CD4-positive, CD25-positive, alpha-beta regulatory T cell (primary cell): ENCODE measurements around the gene PLPPR2. TPM values are rescaled to one million over a fixed set of nuclear protein-coding genes. Genes with fewer than 3 reads are reported as not detected.
"Not testable (repeated sequence)": the region's sequence is repeated elsewhere in the genome, so short reads cannot be mapped to it uniquely, and the experiment has no call there.

ENCODE experiments used
- ATAC-seq, 2 donors: fragments of 150-1000 bp; cut with Tn5 transposase; one replicate each; pipeline ENCODE4 v1.10.0; 2021; ENCODE audit warnings: low read depth in 2 of 2, moderate number of reproducible peaks in 2 of 2, moderate library complexity in 1 of 2
- DNase-seq, 3 donors: peaks; one replicate each; pipeline versions ENCODE4 v3.0.0 to v3.0.0-alpha.2; 2012 to 2022; ENCODE audit warnings: mixed read lengths in 1 of 3
- H3K27ac ChIP-seq: one replicate; pipeline ENCODE4 v1.7.0; 2013; ENCODE audit warnings: mild to moderate bottlenecking, low read length; ENCODE audit not compliant: insufficient read depth, poor library complexity, severe bottlenecking
- H3K27me3 ChIP-seq: one replicate; pipeline ENCODE4 v1.7.0; 2013; ENCODE audit warnings: low read length; ENCODE audit not compliant: control insufficient read depth, insufficient read depth
- H3K36me3 ChIP-seq: one replicate; pipeline ENCODE4 v1.7.0; 2013; ENCODE audit warnings: mild to moderate bottlenecking, low read length, moderate library complexity; ENCODE audit not compliant: control insufficient read depth, insufficient read depth
- H3K4me1 ChIP-seq: 2 replicates; pipeline ENCODE4 v1.7.0; 2013; ENCODE audit warnings: mild to moderate bottlenecking, low read length; ENCODE audit not compliant: insufficient read depth, control insufficient read depth, poor library complexity, severe bottlenecking
- H3K4me3 ChIP-seq: one replicate; pipeline ENCODE4 v1.7.0; 2013; ENCODE audit warnings: low read depth, mild to moderate bottlenecking, low read length, moderate library complexity
- H3K9me3 ChIP-seq, 2 experiments: 1 replicate in 1 of 2; 2 replicates in 1 of 2; pipeline ENCODE4 v1.7.0; 2013; ENCODE audit warnings: low read length in 2 of 2, mild to moderate bottlenecking in 1 of 2, moderate library complexity in 1 of 2; ENCODE audit not compliant: control insufficient read depth in 2 of 2
- H3K27ac Mint-ChIP-seq, 3 donors: one replicate each; pipeline ENCODE4 v1.8.0; 2020 to 2022; ENCODE audit warnings: mild to moderate bottlenecking in 3 of 3, mixed read lengths in 3 of 3, moderate library complexity in 2 of 3
- H3K27me3 Mint-ChIP-seq: one replicate; pipeline ENCODE4 v1.8.0; 2022; ENCODE audit warnings: mild to moderate bottlenecking, mixed read lengths
- H3K36me3 Mint-ChIP-seq: one replicate; pipeline ENCODE4 v1.8.0; 2020; ENCODE audit warnings: mixed read lengths
- H3K4me1 Mint-ChIP-seq, 4 donors: one replicate each; pipeline ENCODE4 v1.8.0; 2020 to 2022; ENCODE audit warnings: mixed read lengths in 4 of 4, mild to moderate bottlenecking in 1 of 4
- H3K4me3 Mint-ChIP-seq, 4 donors: one replicate each; pipeline ENCODE4 v1.8.0; 2020 to 2022; ENCODE audit warnings: mild to moderate bottlenecking in 4 of 4, mixed read lengths in 4 of 4, moderate library complexity in 3 of 4
- H3K9me3 Mint-ChIP-seq, 7 donors: one replicate each; pipeline ENCODE4 v1.8.0; 2020 to 2022; ENCODE audit warnings: mixed read lengths in 7 of 7, mild to moderate bottlenecking in 3 of 7, moderate library complexity in 2 of 7
- polyA plus RNA-seq, 4 donors: library from polyadenylated mRNA; unstranded; fragments of 300-500 nt; fragmentation: Illumina TruSeq; gene quantifications; one replicate each; pipeline ENCODE4 v1.2.3, GENCODE V29; 2021
- total RNA-seq: library from RNA; stranded (reverse); gene quantifications from one replicate; pipeline ENCODE4 v1.2.3, GENCODE V29; 2022

The PLPPR2 gene
- total and polyA plus RNA-seq, 5 donors from 2014 or later, result 0.86 to 10.4 (median 2.3) TPM

- H3K9me3 Mint-ChIP-seq, result no peaks in the 10 kb centered on the region
- Histone ChIP-seq H3K9me3 (peaks cover 0 to 3% of the 10 kb centered on the region in 2 experiments), H3K4me3 (peak overlapping the region; percentile 91), H3K27ac (peak overlapping the region; percentile 84), H3K36me3 (peaks cover 2% of the 10 kb centered on the region), H3K27me3 (no peaks in the 10 kb centered on the region), H3K4me1 (peaks cover 21% of the 10 kb centered on the region)
- H3K4me1 Mint-ChIP-seq, result peaks cover 0 to 39% (median 15%) of the 10 kb centered on the region in 4 donors
- ATAC-seq, result no peak
- peaks cover 8% of the 10 kb centered on the region for H3K36me3 Mint-ChIP-seq
- peaks cover 4% of the 10 kb centered on the region for H3K27me3 Mint-ChIP-seq
- H3K4me3 Mint-ChIP-seq, result peak overlapping the region; percentile 91 to 99 (median 99)
- DNase-seq, result no peak
- H3K27ac Mint-ChIP-seq, result peak overlapping the region in 2 of 3 donors; percentile 95 to 98
Observed at GRCh38 chr19:11345122-11345803, 10.0 kb upstream of the PLPPR2 start.

GRCh38 chr19:11346104-11346940 is 8.9 kb upstream of the PLPPR2 start, which contains the start of the genes CCDC159 and TMEM205:
CCDC159 (plus strand) TSS chr19:11346519; CDS start chr19:11346607, 88 bp downstream.
TMEM205 (minus strand) TSS chr19:11346268; CDS start chr19:11345619, 649 bp downstream.
- Mint-ChIP-seq H3K9me3 (no peaks in the 10 kb centered on the region), H3K36me3 (peaks cover 8% of the 10 kb centered on the region), H3K4me1 (peaks cover 0 to 39% (median 15%) of the 10 kb centered on the region in 4 donors), H3K4me3 (peak within 1 kb of the TSS; percentile 91 to 99 (median 99)), H3K27me3 (peaks cover 4% of the 10 kb centered on the region), H3K27ac (peak within 1 kb of the TSS; percentile 91 to 98 (median 95))
- ATAC-seq (peak; percentile 97), DNase-seq (peak; percentile 98 to 99 (median 99))
- peak within 1 kb of the TSS; percentile 97 for H3K4me3 ChIP-seq
- peaks cover 0 to 3% of the 10 kb centered on the region in 2 experiments for H3K9me3 ChIP-seq
- H3K4me1 ChIP-seq, result peaks cover 21% of the 10 kb centered on the region
- peaks cover 2% of the 10 kb centered on the region for H3K36me3 ChIP-seq
- H3K27ac ChIP-seq, result peak within 1 kb of the TSS; percentile 84
- no peaks in the 10 kb centered on the region for H3K27me3 ChIP-seq

- Histone ChIP-seq H3K36me3 (peaks cover 2% of the 10 kb centered on the region), H3K27ac (peak overlapping the region; percentile 79), H3K4me3 (no peak overlapping the region), H3K9me3 (peaks cover 0 to 3% of the 10 kb centered on the region in 2 experiments), H3K4me1 (peaks cover 21% of the 10 kb centered on the region), H3K27me3 (no peaks in the 10 kb centered on the region)
- peaks cover 8% of the 10 kb centered on the region for H3K36me3 Mint-ChIP-seq
- H3K27ac Mint-ChIP-seq, result peak overlapping the region; percentile 75 to 95 (median 90)
- peaks cover 4% of the 10 kb centered on the region for H3K27me3 Mint-ChIP-seq
- H3K4me3 Mint-ChIP-seq, result peak overlapping the region; percentile 91 to 99 (median 99)
- H3K9me3 Mint-ChIP-seq, result no peaks in the 10 kb centered on the region
- ATAC-seq (no peak), DNase-seq (no peak)
- peaks cover 0 to 36% (median 15%) of the 10 kb centered on the region in 4 donors for H3K4me1 Mint-ChIP-seq
Observed at GRCh38 chr19:11347546-11348039, 7.6 kb upstream of the PLPPR2 start.

GRCh38 chr19:11349171-11349570 is 6.1 kb upstream of the PLPPR2 start:
- no peaks in the 10 kb centered on the region for H3K9me3 Mint-ChIP-seq
- no peak overlapping the region for H3K27ac ChIP-seq
- H3K4me1 Mint-ChIP-seq, result peaks cover 0 to 35% (median 15%) of the 10 kb centered on the region in 4 donors
- H3K4me1 ChIP-seq, result peaks cover 21% of the 10 kb centered on the region
- peak overlapping the region in 1 of 4 donors; percentile 61 for H3K4me3 Mint-ChIP-seq
- peaks cover 2% of the 10 kb centered on the region for H3K36me3 ChIP-seq
- peaks cover 0 to 3% of the 10 kb centered on the region in 2 experiments for H3K9me3 ChIP-seq
- peaks cover 8% of the 10 kb centered on the region for H3K36me3 Mint-ChIP-seq
- H3K27me3 Mint-ChIP-seq, result peaks cover 4% of the 10 kb centered on the region
- no peaks in the 10 kb centered on the region for H3K27me3 ChIP-seq
- ATAC-seq (no peak), DNase-seq (no peak)
- H3K4me3 ChIP-seq, result no peak overlapping the region
- H3K27ac Mint-ChIP-seq, result no peak overlapping the region

GRCh38 chr19:11354102-11354501 is 1.1 kb upstream of the PLPPR2 start:
- ATAC-seq, H3K27ac ChIP-seq, H3K36me3 Mint-ChIP-seq, H3K4me1 ChIP-seq, H3K9me3 ChIP-seq, H3K27me3 ChIP-seq, H3K9me3 Mint-ChIP-seq, DNase-seq, H3K36me3 ChIP-seq, H3K27me3 Mint-ChIP-seq, H3K27ac Mint-ChIP-seq, H3K4me3 ChIP-seq: not testable (repeated sequence)
- peak overlapping the region in 2 of 4 donors; percentile 39 to 67 for H3K4me3 Mint-ChIP-seq
- peaks cover 0 to 20% (median 4%) of the 10 kb centered on the region in 4 donors for H3K4me1 Mint-ChIP-seq

GRCh38 chr19:11356074-11356397 is 804 bp downstream of the PLPPR2 start:
- Mint-ChIP-seq H3K27ac (peak overlapping the region; percentile 83 to 94 (median 90)), H3K4me1 (peaks cover 0 to 20% (median 4%) of the 10 kb centered on the region in 4 donors), H3K9me3 (no peaks in the 10 kb centered on the region), H3K36me3 (no peaks in the 10 kb centered on the region), H3K27me3 (no peaks in the 10 kb centered on the region), H3K4me3 (peak overlapping the region in 3 of 4 donors; percentile 84 to 88 (median 86))
- Histone ChIP-seq H3K27ac (no peak overlapping the region), H3K4me1 (peaks cover 6% of the 10 kb centered on the region), H3K36me3 (no peaks in the 10 kb centered on the region), H3K27me3 (no peaks in the 10 kb centered on the region), H3K9me3 (no peaks in the 10 kb centered on the region), H3K4me3 (peak overlapping the region; percentile 68)
- ATAC-seq, result no peak
- no peak for DNase-seq

GRCh38 chr19:11356676-11357550 is 1.7 kb downstream of the PLPPR2 start:
- Mint-ChIP-seq H3K9me3 (no peaks in the 10 kb centered on the region), H3K27ac (peak overlapping the region in 2 of 3 donors; percentile 69 to 90), H3K27me3 (no peaks in the 10 kb centered on the region), H3K4me3 (peak overlapping the region in 2 of 4 donors; percentile 84 to 86), H3K36me3 (no peaks in the 10 kb centered on the region), H3K4me1 (peaks cover 0 to 20% (median 4%) of the 10 kb centered on the region in 4 donors)
- Histone ChIP-seq H3K36me3 (no peaks in the 10 kb centered on the region), H3K4me3 (no peak overlapping the region), H3K4me1 (peaks cover 6% of the 10 kb centered on the region), H3K9me3 (no peaks in the 10 kb centered on the region), H3K27ac (no peak overlapping the region), H3K27me3 (no peaks in the 10 kb centered on the region)
- ATAC-seq, result no peak
- DNase-seq, result no peak
